Astrocyte of the spinal cord (primary cell): ENCODE data around the gene AKAP12.
A peak's percentile ranks its signal among the peaks of the same experiment; 100 is the strongest.
"Not testable (repeated sequence)": the region's sequence is repeated elsewhere in the genome, so short reads cannot be mapped to it uniquely, and the experiment has no call there.

Source experiments
- DNase-seq: peaks from one replicate; pipeline ENCODE4 v3.0.0; 2011; ENCODE audit warnings: low read depth, low spot score
- H3K4me3 ChIP-seq: 2 replicates; pipeline ENCODE4 v1.5.1; 2011; ENCODE audit warnings: low read depth, mild to moderate bottlenecking, low read length, moderate library complexity
- in situ Hi-C: cut with HindIII; loops from 2 replicates; pipeline ENCODE4 v1.10.0; 2017; ENCODE audit warnings: low sequenced_read_pairs
- TF ChIP-seq, protein P1 (sequence below): IDR thresholded peaks from 2 replicates; pipeline ENCODE4 v1.5.1; 2012; ENCODE audit warnings: low read depth, mild to moderate bottlenecking, low read length, inconsistent platforms

The AKAP12 gene

DNA sequence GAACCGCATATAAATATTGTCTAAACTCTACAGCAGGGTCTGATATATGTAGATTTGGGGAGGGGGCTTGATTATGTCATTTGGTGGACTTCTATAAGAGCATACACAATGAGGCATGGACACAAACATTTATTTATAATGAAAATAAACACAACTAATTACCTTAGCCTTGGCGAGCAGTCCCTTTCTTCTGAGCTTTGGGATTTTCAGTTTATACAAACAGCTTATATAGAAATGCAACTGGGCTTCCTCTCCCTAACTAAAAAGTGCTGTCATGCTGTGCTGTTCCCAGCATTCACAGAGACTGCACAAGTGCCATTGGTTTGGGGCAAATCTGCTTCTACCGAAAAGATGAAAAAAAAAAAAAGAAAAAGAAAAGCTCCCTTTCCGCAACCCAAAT, 69.9 kb downstream of the AKAP12 start:
- no peak overlapping the region for H3K4me3 ChIP-seq
- in situ Hi-C loops = no loop called here
- DNase-seq = no peak
- TF ChIP-seq, protein P1, sequence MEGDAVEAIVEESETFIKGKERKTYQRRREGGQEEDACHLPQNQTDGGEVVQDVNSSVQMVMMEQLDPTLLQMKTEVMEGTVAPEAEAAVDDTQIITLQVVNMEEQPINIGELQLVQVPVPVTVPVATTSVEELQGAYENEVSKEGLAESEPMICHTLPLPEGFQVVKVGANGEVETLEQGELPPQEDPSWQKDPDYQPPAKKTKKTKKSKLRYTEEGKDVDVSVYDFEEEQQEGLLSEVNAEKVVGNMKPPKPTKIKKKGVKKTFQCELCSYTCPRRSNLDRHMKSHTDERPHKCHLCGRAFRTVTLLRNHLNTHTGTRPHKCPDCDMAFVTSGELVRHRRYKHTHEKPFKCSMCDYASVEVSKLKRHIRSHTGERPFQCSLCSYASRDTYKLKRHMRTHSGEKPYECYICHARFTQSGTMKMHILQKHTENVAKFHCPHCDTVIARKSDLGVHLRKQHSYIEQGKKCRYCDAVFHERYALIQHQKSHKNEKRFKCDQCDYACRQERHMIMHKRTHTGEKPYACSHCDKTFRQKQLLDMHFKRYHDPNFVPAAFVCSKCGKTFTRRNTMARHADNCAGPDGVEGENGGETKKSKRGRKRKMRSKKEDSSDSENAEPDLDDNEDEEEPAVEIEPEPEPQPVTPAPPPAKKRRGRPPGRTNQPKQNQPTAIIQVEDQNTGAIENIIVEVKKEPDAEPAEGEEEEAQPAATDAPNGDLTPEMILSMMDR = no peak

DNA sequence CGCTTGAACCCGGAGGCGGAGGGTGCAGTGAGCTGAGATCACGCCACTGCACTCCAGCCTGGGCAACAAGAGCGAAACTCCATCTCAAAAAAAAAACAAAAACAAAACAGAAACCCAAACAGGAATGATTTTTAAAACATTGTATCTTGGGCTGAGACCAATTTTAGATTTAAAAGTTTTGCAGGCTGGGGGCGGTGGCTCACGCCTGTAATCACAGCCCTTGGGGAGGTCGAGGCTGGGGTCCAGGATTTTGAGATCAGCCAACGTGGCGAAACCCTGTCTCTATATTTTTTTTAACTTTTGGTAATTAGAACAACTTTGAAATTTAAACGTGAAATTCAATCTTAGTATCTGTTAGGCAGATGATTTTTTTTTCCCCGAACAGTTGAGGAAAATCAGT, 70.5 kb downstream of the AKAP12 start:
- no peak for DNase-seq
- TF ChIP-seq, protein P1 = no peak
- H3K4me3 ChIP-seq = no peak overlapping the region
- in situ Hi-C loops = no loop called here

DNA sequence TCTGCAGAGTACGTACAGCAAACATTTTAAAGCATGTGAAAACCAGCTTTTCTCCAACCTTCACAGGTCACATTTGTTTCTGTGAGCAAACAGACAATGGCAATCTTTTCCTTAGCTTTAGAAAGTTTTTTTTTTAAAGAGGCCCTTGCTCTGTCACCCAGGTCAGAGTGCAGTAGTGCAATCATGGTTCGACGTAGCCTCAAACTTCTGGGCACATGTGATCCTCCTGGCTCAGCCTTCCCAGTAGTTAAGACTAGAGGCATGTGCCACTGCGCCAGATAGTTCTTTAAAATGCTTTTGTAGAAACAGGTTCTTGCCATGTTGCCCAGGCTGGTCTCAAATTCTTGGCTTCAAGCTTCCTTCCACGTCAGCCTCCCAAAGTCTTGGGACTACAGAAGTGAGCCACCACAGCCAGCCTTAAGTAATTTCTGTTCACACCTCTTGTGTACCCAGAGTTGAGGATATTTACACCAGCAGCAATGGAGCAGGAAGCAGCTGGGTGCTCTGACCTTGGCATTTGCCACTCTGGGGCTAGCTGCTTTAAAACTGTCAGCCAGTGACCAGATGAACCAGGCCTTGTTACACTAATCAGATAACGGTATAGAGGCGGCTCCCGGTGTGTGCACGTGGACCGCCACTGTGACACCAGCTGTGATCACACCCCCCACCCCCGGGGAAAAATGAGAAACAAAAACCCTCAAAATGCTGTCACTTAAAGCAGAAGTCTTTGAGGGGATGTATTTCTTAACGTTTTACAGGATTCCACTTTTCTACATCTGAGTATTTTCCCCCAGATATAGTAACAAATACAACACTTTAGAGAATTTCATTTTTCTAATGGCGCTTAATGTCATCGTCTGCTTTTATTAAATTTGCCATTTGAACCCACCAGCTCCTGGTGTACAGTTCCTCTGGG, 71.3 kb downstream of the AKAP12 start:
- DNase-seq = no peak
- H3K4me3 ChIP-seq = no peak overlapping the region
- TF ChIP-seq, protein P1 = no peak
- in situ Hi-C loops = no loop called here

DNA sequence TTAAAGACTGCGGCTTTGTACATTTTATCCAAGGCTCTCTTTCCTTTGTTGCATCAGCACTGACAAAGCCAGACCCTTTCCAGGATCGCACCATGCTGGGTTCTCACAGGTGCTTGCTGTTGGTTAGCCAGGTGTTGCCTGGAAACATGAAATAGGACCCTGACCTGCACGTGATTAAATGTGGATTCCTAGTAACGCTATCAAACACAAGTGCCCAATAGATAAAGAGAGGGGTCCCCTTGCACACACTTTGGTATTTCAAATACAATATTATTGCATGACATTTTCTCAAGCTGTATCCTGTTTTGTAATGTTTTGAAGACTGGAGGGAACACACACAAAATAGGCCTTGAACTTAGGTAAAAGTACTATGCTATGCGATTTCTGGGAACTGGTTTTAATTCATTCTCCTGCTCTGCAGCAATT, 73.3 kb downstream of the AKAP12 start:
- no peak overlapping the region for H3K4me3 ChIP-seq
- TF ChIP-seq, protein P1 = no peak
- DNase-seq = peak; percentile 32
- in situ Hi-C loops = no loop called here

DNA sequence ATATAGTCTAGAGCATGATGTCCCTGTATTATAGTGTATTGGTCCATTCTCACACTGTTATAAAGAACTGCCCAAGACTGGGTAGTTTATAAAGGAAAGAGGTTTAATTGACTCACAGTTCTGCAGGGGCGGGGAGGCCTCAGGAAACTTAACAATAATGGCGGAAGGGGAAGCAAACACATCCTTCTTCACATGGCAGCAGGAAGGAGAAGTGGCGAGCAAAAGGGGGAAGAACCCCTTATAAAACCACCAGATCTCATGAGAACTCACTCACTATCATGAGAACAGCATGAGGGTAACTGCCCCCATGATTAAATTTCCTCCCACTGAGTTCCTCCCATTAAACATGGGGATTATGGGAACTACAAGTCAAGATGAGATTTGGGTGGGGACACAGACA, 75.9 kb downstream of the AKAP12 start:
- H3K4me3 ChIP-seq, in situ Hi-C loops, DNase-seq: not testable (repeated sequence)

DNA sequence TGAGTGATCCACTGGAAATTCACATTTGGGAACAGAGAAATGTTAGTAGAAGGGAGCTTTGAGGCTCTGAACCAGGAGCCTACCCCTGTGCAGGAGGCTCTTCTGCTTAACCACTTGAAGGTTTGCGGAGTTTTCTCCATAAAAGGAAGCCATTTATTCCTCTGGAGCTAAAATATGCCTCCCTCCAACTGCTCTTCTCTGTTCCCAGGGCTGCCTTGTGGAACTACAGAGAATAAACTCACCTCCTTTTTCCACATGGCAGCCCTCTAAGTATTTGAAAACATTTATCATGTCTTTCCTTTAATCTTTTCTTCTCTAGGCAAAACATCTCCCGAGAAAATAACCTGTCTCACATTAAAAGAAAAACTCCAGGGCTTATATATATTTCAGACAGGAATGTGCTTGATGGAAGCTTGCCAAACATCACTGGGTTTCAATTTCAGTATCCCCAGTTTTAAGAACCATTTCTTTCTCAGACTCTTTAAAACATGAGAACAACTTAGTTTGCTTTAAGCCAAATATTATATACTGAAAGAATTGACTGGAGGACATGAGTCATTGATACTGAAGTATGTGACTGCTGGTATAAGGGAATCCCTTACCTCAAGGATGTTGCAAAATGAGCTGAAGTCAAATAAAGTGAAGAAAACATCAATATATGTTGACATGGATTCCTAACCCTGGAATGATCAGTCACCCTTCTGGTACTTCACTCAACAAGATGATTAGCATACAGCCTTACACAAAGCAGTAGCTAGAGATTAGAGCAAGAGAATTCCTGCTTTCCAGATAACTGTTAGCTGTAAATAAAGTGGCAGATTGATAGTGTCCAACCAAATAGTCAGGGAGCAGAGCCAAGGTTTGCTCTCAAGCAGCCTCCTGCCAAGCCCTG, 77.6 kb downstream of the AKAP12 start:
- peak; percentile 84 for DNase-seq
- TF ChIP-seq, protein P1 = no peak
- in situ Hi-C loops = no loop called here
- H3K4me3 ChIP-seq = no peak overlapping the region
